SKM-1 (cell line): Measurements from ENCODE around the gene SSTR1.

Experiments used
- DNase-seq: peaks from one replicate; lab custom pipeline; 2025; ENCODE audit not compliant: unreplicated experiment; lab: John Stamatoyannopoulos, UW

SSTR1 gene

GRCh38 chr14:38233218-38233617 lies 25.5 kb downstream of the SSTR1 start:
- DNase-seq = no peak

- no peak for DNase-seq
Measured at GRCh38 chr14:38238332-38238731, 30.6 kb downstream of the SSTR1 start.

- no peak for DNase-seq
Measured at GRCh38 chr14:38238878-38239277, 31.2 kb downstream of the SSTR1 start.

- DNase-seq = no peak
Measured at GRCh38 chr14:38243696-38244240, 36.1 kb downstream of the SSTR1 start.

- no peak for DNase-seq
Measured at GRCh38 chr14:38248321-38249028, 40.8 kb downstream of the SSTR1 start.

GRCh38 chr14:38250331-38250730 lies 42.6 kb downstream of the SSTR1 start:
- no peak for DNase-seq

- DNase-seq = no peak
Measured at GRCh38 chr14:38252066-38252710, 44.5 kb downstream of the SSTR1 start.

GRCh38 chr14:38253676-38254075 lies 46.0 kb downstream of the SSTR1 start:
- no peak for DNase-seq

GRCh38 chr14:38254571-38255407 lies 47.1 kb downstream of the SSTR1 start:
- no peak for DNase-seq

- DNase-seq = no peak
Measured at GRCh38 chr14:38255408-38255672, 47.6 kb downstream of the SSTR1 start.

- no peak for DNase-seq
Measured at GRCh38 chr14:38255673-38256532, 48.2 kb downstream of the SSTR1 start, which contains the start of gene CLEC14A. Gene CLEC14A, minus strand, starts transcription at chr14:38256093. Its CDS starts 71 bp downstream, at chr14:38256022.

- no peak for DNase-seq
Measured at GRCh38 chr14:38256533-38256840, 48.8 kb downstream of the SSTR1 start.

GRCh38 chr14:38257507-38257906 lies 49.8 kb downstream of the SSTR1 start:
- DNase-seq = no peak

- no peak for DNase-seq
Measured at GRCh38 chr14:38261620-38262019, 53.9 kb downstream of the SSTR1 start.
